Stimulated activated CD4-positive, alpha-beta T cell treated with anti-CD3 and anti-CD28 coated beads, Interleukin-2, amount 100 ng/mL, for 48 hours (primary cell): ENCODE results near the gene GPR37L1.
"Not testable (repeated sequence)": the region's sequence is repeated elsewhere in the genome, so short reads cannot be mapped to it uniquely, and the experiment has no call there.

Source experiments
- DNase-seq, 2 donors: peaks; one replicate each; pipeline ENCODE4 v3.0.0-alpha.2; 2020

GPR37L1 gene

GRCh38 chr1:202107801-202108731 lies 14.7 kb upstream of the GPR37L1 start:
- no peak for DNase-seq

- DNase-seq = no peak
These were observed 11.7 kb upstream of the GPR37L1 start for GRCh38 chr1:202110977-202111376.

GRCh38 chr1:202111589-202111988 lies 11.1 kb upstream of the GPR37L1 start:
- DNase-seq = not testable (repeated sequence)

- no peak for DNase-seq
These were observed 9.6 kb upstream of the GPR37L1 start for GRCh38 chr1:202112859-202113689.

- no peak for DNase-seq
These were observed 8.9 kb upstream of the GPR37L1 start for GRCh38 chr1:202113690-202114300.

GRCh38 chr1:202116287-202116686 lies 6.4 kb upstream of the GPR37L1 start:
- no peak for DNase-seq

GRCh38 chr1:202117898-202118371 lies 4.8 kb upstream of the GPR37L1 start:
- DNase-seq = no peak

GRCh38 chr1:202121006-202121405 lies 1.7 kb upstream of the GPR37L1 start:
- no peak for DNase-seq

- DNase-seq = no peak
These were observed 658 bp downstream of the GPR37L1 start for GRCh38 chr1:202123336-202123813.

GRCh38 chr1:202124142-202124541 lies 1.4 kb downstream of the GPR37L1 start:
- no peak for DNase-seq

GRCh38 chr1:202125611-202126010 lies 2.9 kb downstream of the GPR37L1 start:
- DNase-seq = no peak

GRCh38 chr1:202126426-202126825 lies 3.7 kb downstream of the GPR37L1 start:
- no peak for DNase-seq

GRCh38 chr1:202127061-202127460 lies 4.3 kb downstream of the GPR37L1 start:
- DNase-seq = no peak

GRCh38 chr1:202127836-202128622 lies 5.3 kb downstream of the GPR37L1 start:
- no peak for DNase-seq

GRCh38 chr1:202129453-202130296 lies 7.0 kb downstream of the GPR37L1 start:
- no peak for DNase-seq

- no peak for DNase-seq
These were observed 7.6 kb downstream of the GPR37L1 start for GRCh38 chr1:202130297-202130721.

GRCh38 chr1:202130816-202131522 lies 8.3 kb downstream of the GPR37L1 start:
- no peak for DNase-seq

- DNase-seq = no peak
These were observed 9.5 kb downstream of the GPR37L1 start for GRCh38 chr1:202131956-202132821.

- DNase-seq = no peak
These were observed 10.3 kb downstream of the GPR37L1 start for GRCh38 chr1:202133001-202133400.
